Panc1 (cell line): ENCODE measurements around the gene GPC6. TPM values are rescaled to one million over a fixed set of nuclear protein-coding genes. Genes with fewer than 3 reads are reported as not detected.

ENCODE experiments used
- ATAC-seq: fragments of 200-7000 bp; cut with Tn5 transposase; 2 replicates; pipeline ENCODE4 v1.9.1; 2020; ENCODE audit warnings: mild to moderate bottlenecking, moderate library complexity
- BruUV-seq: library from RNA; stranded (reverse); fragments of 400-500 nt; replicated peaks from 2 replicates; lab custom pipeline; 2021; lab: Mats Ljungman, UMichigan
- CTCF ChIA-PET: fragments of 300-600 bp; sonication (Branson Sonifier 250); formaldehyde crosslinking; loops from one replicate; lab custom pipeline; 2022; ENCODE audit warnings: antibody characterized with exemption; lab: Charles Lee
- POLR2A ChIA-PET: fragments of 300-600 bp; sonication (Branson Sonifier 250); formaldehyde crosslinking; loops from one replicate; lab custom pipeline; 2022; ENCODE audit warnings: antibody characterized with exemption; lab: Charles Lee
- DNase-seq: peaks from one replicate; pipeline ENCODE4 v3.0.0-alpha.2; 2010; ENCODE audit warnings: low read depth, low spot score
- H3K27ac ChIP-seq: 2 replicates; pipeline ENCODE4 v1.5.1; 2011; ENCODE audit warnings: mild to moderate bottlenecking, low read length, inconsistent platforms
- H3K27me3 ChIP-seq: fragments of 200-500 bp; sonication (Bioruptor generic); 2 replicates; pipeline ENCODE4 v1.6.0; 2014; ENCODE audit warnings: low read length, inconsistent platforms; ENCODE audit not compliant: control insufficient read depth, insufficient read depth
- H3K36me3 ChIP-seq: fragments of 200-500 bp; sonication (Bioruptor generic); 2 replicates; pipeline ENCODE4 v1.5.1; 2014; ENCODE audit warnings: inconsistent platforms, mild to moderate bottlenecking, low read length, moderate library complexity; ENCODE audit not compliant: control insufficient read depth, insufficient read depth
- H3K4me1 ChIP-seq: 2 replicates; pipeline ENCODE4 v1.5.1; 2011; ENCODE audit warnings: inconsistent platforms, mild to moderate bottlenecking, low read length, moderate library complexity; ENCODE audit not compliant: control insufficient read depth, insufficient read depth
- H3K4me3 ChIP-seq, 2 experiments: 2 replicates each; pipeline ENCODE4 v1.5.1; 2011 to 2012; ENCODE audit warnings: low read depth in 2 of 2, low read length in 2 of 2, mild to moderate bottlenecking in 2 of 2, inconsistent platforms in 1 of 2, moderate library complexity in 1 of 2
- H3K9me3 ChIP-seq: fragments of 200-500 bp; sonication (Bioruptor generic); 2 replicates; pipeline ENCODE4 v1.5.1; 2014; ENCODE audit warnings: low read depth, mild to moderate bottlenecking, inconsistent platforms, low read length, moderate library complexity; ENCODE audit not compliant: control insufficient read depth, insufficient read depth
- POLR2AphosphoS5 ChIP-seq: IDR thresholded peaks from 2 replicates; pipeline ENCODE4 v1.6.1; 2012; ENCODE audit warnings: mild to moderate bottlenecking, low read depth, low read length, moderate library complexity
- SIN3A ChIP-seq: IDR thresholded peaks from 2 replicates; pipeline ENCODE4 v1.6.1; 2012; ENCODE audit warnings: low read depth, mild to moderate bottlenecking, low read length, moderate library complexity, borderline replicate concordance; ENCODE audit not compliant: insufficient read depth
- TCF7L2 ChIP-seq: IDR thresholded peaks from 2 replicates; pipeline ENCODE4 v1.6.1; 2011; ENCODE audit warnings: mild to moderate bottlenecking, low read depth, low read length, inconsistent platforms
- in situ Hi-C: cut with HindIII; loops from 2 replicates; pipeline ENCODE4 v1.10.0; 2016; ENCODE audit warnings: low sequenced_read_pairs, low pct_unique_long_range_greater_than_20kb
- intact Hi-C: fragments of 100-400 bp; cut with micrococcal nuclease; formaldehyde crosslinking; loops from one replicate; pipeline ENCODE4 v1.10.0; 2022; ENCODE audit not compliant: unreplicated experiment
- total RNA-seq: library from RNA; stranded (reverse); gene quantifications from one replicate; pipeline ENCODE4 v1.2.1, GENCODE V29; 2021; ENCODE audit not compliant: unreplicated experiment
- TF ChIP-seq, protein P1 (sequence below), 2 experiments: IDR thresholded peaks; 2 replicates each; pipeline ENCODE4 v1.6.1; 2011 to 2012; ENCODE audit warnings: low read depth in 2 of 2, control low read depth in 1 of 2, low read length in 1 of 2, mild to moderate bottlenecking in 1 of 2, moderate library complexity in 1 of 2; ENCODE audit not compliant: insufficient read depth in 1 of 2
- TF ChIP-seq, protein P2 (sequence below): fragments of 450-650 bp; IDR thresholded peaks from 2 replicates; pipeline ENCODE4 v1.5.1; 2017; ENCODE audit warnings: mild to moderate bottlenecking

GPC6 gene
- total RNA-seq, 1 experiment from 2014 or later: 4.8 TPM

DNA sequence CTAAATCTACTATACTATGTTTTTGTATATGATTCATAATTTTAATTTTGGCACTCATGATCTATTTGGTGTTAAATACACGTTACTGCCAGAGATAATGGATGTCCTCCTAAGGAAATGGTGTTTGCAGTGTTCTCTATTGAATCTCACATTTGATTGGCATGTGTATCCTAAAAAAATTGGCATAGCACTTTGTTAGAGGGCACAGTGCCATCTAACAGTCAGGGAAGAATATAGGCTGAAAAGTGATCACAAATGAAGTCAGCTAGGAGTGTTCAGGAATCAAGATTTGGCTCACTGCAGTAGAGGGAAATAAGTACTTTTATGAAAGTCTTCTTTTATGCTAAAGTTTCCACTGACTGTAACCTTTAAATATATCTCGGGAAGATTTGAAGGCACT is 624.6 kb downstream of the GPC6 start:
- DNase-seq (no peak), ATAC-seq (no peak)
- TF ChIP-seq, protein P1, sequence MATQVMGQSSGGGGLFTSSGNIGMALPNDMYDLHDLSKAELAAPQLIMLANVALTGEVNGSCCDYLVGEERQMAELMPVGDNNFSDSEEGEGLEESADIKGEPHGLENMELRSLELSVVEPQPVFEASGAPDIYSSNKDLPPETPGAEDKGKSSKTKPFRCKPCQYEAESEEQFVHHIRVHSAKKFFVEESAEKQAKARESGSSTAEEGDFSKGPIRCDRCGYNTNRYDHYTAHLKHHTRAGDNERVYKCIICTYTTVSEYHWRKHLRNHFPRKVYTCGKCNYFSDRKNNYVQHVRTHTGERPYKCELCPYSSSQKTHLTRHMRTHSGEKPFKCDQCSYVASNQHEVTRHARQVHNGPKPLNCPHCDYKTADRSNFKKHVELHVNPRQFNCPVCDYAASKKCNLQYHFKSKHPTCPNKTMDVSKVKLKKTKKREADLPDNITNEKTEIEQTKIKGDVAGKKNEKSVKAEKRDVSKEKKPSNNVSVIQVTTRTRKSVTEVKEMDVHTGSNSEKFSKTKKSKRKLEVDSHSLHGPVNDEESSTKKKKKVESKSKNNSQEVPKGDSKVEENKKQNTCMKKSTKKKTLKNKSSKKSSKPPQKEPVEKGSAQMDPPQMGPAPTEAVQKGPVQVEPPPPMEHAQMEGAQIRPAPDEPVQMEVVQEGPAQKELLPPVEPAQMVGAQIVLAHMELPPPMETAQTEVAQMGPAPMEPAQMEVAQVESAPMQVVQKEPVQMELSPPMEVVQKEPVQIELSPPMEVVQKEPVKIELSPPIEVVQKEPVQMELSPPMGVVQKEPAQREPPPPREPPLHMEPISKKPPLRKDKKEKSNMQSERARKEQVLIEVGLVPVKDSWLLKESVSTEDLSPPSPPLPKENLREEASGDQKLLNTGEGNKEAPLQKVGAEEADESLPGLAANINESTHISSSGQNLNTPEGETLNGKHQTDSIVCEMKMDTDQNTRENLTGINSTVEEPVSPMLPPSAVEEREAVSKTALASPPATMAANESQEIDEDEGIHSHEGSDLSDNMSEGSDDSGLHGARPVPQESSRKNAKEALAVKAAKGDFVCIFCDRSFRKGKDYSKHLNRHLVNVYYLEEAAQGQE (IDR thresholded peaks at IDR 0.05; ENCODE audit: insufficient read depth in 1 of 2, low read depth in 2 of 2, low read length in 1 of 2): no peak
- TF ChIP-seq TCF7L2: no peak
- TF ChIP-seq, protein P2, sequence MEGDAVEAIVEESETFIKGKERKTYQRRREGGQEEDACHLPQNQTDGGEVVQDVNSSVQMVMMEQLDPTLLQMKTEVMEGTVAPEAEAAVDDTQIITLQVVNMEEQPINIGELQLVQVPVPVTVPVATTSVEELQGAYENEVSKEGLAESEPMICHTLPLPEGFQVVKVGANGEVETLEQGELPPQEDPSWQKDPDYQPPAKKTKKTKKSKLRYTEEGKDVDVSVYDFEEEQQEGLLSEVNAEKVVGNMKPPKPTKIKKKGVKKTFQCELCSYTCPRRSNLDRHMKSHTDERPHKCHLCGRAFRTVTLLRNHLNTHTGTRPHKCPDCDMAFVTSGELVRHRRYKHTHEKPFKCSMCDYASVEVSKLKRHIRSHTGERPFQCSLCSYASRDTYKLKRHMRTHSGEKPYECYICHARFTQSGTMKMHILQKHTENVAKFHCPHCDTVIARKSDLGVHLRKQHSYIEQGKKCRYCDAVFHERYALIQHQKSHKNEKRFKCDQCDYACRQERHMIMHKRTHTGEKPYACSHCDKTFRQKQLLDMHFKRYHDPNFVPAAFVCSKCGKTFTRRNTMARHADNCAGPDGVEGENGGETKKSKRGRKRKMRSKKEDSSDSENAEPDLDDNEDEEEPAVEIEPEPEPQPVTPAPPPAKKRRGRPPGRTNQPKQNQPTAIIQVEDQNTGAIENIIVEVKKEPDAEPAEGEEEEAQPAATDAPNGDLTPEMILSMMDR: no peak
- TF ChIP-seq SIN3A: no peak
- TF ChIP-seq POLR2AphosphoS5: no peak
- Histone ChIP-seq H3K36me3 (no peaks in the 10 kb centered on the region), H3K4me3 (no peak overlapping the region), H3K27me3 (no peaks in the 10 kb centered on the region), H3K27ac (no peak overlapping the region), H3K9me3 (no peaks in the 10 kb centered on the region), H3K4me1 (no peaks in the 10 kb centered on the region)
- in situ Hi-C loops (no loop called here), intact Hi-C loops (no loop called here)
- no TSS peak for BruUV-seq
- CTCF ChIA-PET: no interaction called here
- POLR2A ChIA-PET: no interaction called here

- ATAC-seq (no peak), DNase-seq (no peak)
- POLR2A ChIA-PET: interaction anchor here (0.6 kb wide), 1 partner anchor 1075 kb away, joined by 4 read pairs; no protein-coding TSS in a partner anchor
- intact Hi-C loops: no loop called here
- Histone ChIP-seq H3K27ac (no peak overlapping the region), H3K9me3 (no peaks in the 10 kb centered on the region), H3K36me3 (no peaks in the 10 kb centered on the region), H3K4me3 (no peak overlapping the region), H3K4me1 (no peaks in the 10 kb centered on the region), H3K27me3 (no peaks in the 10 kb centered on the region)
- in situ Hi-C loops: no loop called here
- CTCF ChIA-PET: no interaction called here
- BruUV-seq: no TSS peak
- TF ChIP-seq SIN3A (no peak), TCF7L2 (no peak), POLR2AphosphoS5 (no peak)
- TF ChIP-seq, protein P2: no peak
- TF ChIP-seq, protein P1 (IDR thresholded peaks at IDR 0.05; ENCODE audit: insufficient read depth in 1 of 2, low read depth in 2 of 2, low read length in 1 of 2): no peak
Observed at GRCh38 chr13:93853912-93854311, 627.3 kb downstream of the GPC6 start.
